ENCODE measurements around the gene TICAM1.
A peak's percentile ranks its signal among the peaks of the same experiment; 100 is the strongest.
"Not testable (repeated sequence)": the region's sequence is repeated elsewhere in the genome, so short reads cannot be mapped to it uniquely, and the experiment has no call there.

The TICAM1 gene

GRCh38 chr19:4844348-4845179 lies 13.1 kb upstream of the TICAM1 start:
- no peak for DNase-seq

- no peak for DNase-seq
Measured at GRCh38 chr19:4843647-4843965, 12.1 kb upstream of the TICAM1 start.

GRCh38 chr19:4839192-4839591 lies 7.7 kb upstream of the TICAM1 start:
- no peak for DNase-seq

GRCh38 chr19:4832776-4833175 lies 1.3 kb upstream of the TICAM1 start:
- no peak for DNase-seq

- not testable (repeated sequence) for DNase-seq
Measured at GRCh38 chr19:4831979-4832340, 448 bp upstream of the TICAM1 start.

- DNase-seq: no peak
Measured at GRCh38 chr19:4830768-4831265, 695 bp downstream of the TICAM1 start.

GRCh38 chr19:4830332-4830731 lies 1.2 kb downstream of the TICAM1 start:
- DNase-seq: no peak

- no peak for DNase-seq
Measured at GRCh38 chr19:4829001-4829712, 2.4 kb downstream of the TICAM1 start.

- no peak for DNase-seq
Measured at GRCh38 chr19:4823577-4823976, 7.9 kb downstream of the TICAM1 start.

- not testable (repeated sequence) for DNase-seq
Measured at GRCh38 chr19:4822354-4822753, 9.2 kb downstream of the TICAM1 start.

- DNase-seq: no peak
Measured at GRCh38 chr19:4821265-4821664, 10.2 kb downstream of the TICAM1 start.

GRCh38 chr19:4817467-4818277 lies 13.8 kb downstream of the TICAM1 start:
- DNase-seq: no peak

- DNase-seq: no peak
Measured at GRCh38 chr19:4816950-4817278, 14.6 kb downstream of the TICAM1 start.

GRCh38 chr19:4816202-4816949 lies 15.1 kb downstream of the TICAM1 start:
- DNase-seq: no peak

GRCh38 chr19:4815426-4816201 lies 15.9 kb downstream of the TICAM1 start:
- DNase-seq: peak; percentile 86

- DNase-seq: no peak
Measured at GRCh38 chr19:4814625-4815425, 16.7 kb downstream of the TICAM1 start.

GRCh38 chr19:4811328-4812131 lies 20.0 kb downstream of the TICAM1 start:
- DNase-seq: peak; percentile 99

- no peak for DNase-seq
Measured at GRCh38 chr19:4807188-4807587, 24.3 kb downstream of the TICAM1 start.

- no peak for DNase-seq
Measured at GRCh38 chr19:4806384-4806783, 25.1 kb downstream of the TICAM1 start.

GRCh38 chr19:4805140-4805539 lies 26.4 kb downstream of the TICAM1 start:
- not testable (repeated sequence) for DNase-seq
